ENCODE data around the gene GCAT. TPM values are rescaled to one million over a fixed set of nuclear protein-coding genes. Genes with fewer than 3 reads are reported as not detected.

GCAT gene
- total RNA-seq, 4 donors from 2014 or later, result 3.8 to 53.8 (median 14.9) TPM

- Histone ChIP-seq H3K4me1 (no peaks in the 10 kb centered on the region), H3K4me3 (no peak overlapping the region), H3K27me3 (no peaks in the 10 kb centered on the region), H3K36me3 (no peaks in the 10 kb centered on the region), H3K27ac (peak overlapping the region in 1 of 2 donors; percentile 34), H3K9me3 (no peaks in the 10 kb centered on the region)
- peak in 2 of 4 experiments; percentile 10 to 38 for TF ChIP-seq CTCF (IDR thresholded peaks at IDR 0.05)
- no peak for TF ChIP-seq POLR2A (IDR thresholded peaks at IDR 0.05)
- peak in 1 of 2 donors; percentile 60 for DNase-seq
- intact Hi-C loops (cut with DNase I; ENCODE audit: low total_unique reads), result no loop called here
These were observed 26.2 kb upstream of the GCAT start for GRCh38 chr22:37781434-37782059.

- TF ChIP-seq POLR2A (IDR thresholded peaks at IDR 0.05) (no peak), CTCF (IDR thresholded peaks at IDR 0.05) (no peak)
- Histone ChIP-seq H3K36me3 (no peaks in the 10 kb centered on the region), H3K27ac (no peak overlapping the region), H3K4me3 (no peak overlapping the region), H3K4me1 (no peaks in the 10 kb centered on the region), H3K27me3 (no peaks in the 10 kb centered on the region), H3K9me3 (no peaks in the 10 kb centered on the region)
- DNase-seq, result no peak
- intact Hi-C loops (cut with DNase I; ENCODE audit: low total_unique reads), result no loop called here
These were observed 25.2 kb upstream of the GCAT start for GRCh38 chr22:37782340-37783168.

- Histone ChIP-seq H3K36me3 (no peaks in the 10 kb centered on the region), H3K27ac (no peak overlapping the region), H3K4me3 (no peak overlapping the region), H3K4me1 (no peaks in the 10 kb centered on the region), H3K27me3 (no peaks in the 10 kb centered on the region), H3K9me3 (no peaks in the 10 kb centered on the region)
- DNase-seq, result no peak
- intact Hi-C loops (cut with DNase I; ENCODE audit: low total_unique reads), result no loop called here
- TF ChIP-seq POLR2A (IDR thresholded peaks at IDR 0.05), result no peak
- no peak for TF ChIP-seq CTCF (IDR thresholded peaks at IDR 0.05)
These were observed 22.8 kb upstream of the GCAT start for GRCh38 chr22:37784829-37785495.

- intact Hi-C loops (cut with DNase I; ENCODE audit: low total_unique reads), result loop anchor here (10.0 kb wide), 1 partner anchor 145 kb away; no protein-coding TSS in a partner anchor
These were observed 17.5 kb upstream of the GCAT start for GRCh38 chr22:37790234-37790633.

More at GRCh38 chr22:37790234-37790633, 17.5 kb upstream of the GCAT start:
- no peak overlapping the region for H3K4me3 ChIP-seq
- TF ChIP-seq CTCF (IDR thresholded peaks at IDR 0.05) (no peak), POLR2A (IDR thresholded peaks at IDR 0.05) (no peak)
- no peak for DNase-seq
- H3K9me3 ChIP-seq, result no peaks in the 10 kb centered on the region
- H3K27ac ChIP-seq, result no peak overlapping the region
- H3K27me3 ChIP-seq, result no peaks in the 10 kb centered on the region
- no peaks in the 10 kb centered on the region for H3K36me3 ChIP-seq
- H3K4me1 ChIP-seq, result no peaks in the 10 kb centered on the region
